Measurements from ENCODE around the gene C4orf17.

C4orf17 gene

GRCh38 chr4:99591757-99592156 is 80.9 kb downstream of the C4orf17 start:
- H3K4me1 Mint-ChIP-seq, result no peaks in the 10 kb centered on the region
- H3K36me3 Mint-ChIP-seq (ENCODE audit: insufficient read depth), result no peaks in the 10 kb centered on the region
- no peak for ATAC-seq (replicated peaks; ENCODE audit: extremely low read depth, poor library complexity, severe bottlenecking)
- H3K27ac Mint-ChIP-seq (ENCODE audit: low read depth), result no peak overlapping the region
- H3K9me3 Mint-ChIP-seq, result no peaks in the 10 kb centered on the region
- peaks cover 13% of the 10 kb centered on the region for H3K27me3 Mint-ChIP-seq
- DNase-seq (ENCODE audit: low spot score in 2 of 2), result no peak
- no peak overlapping the region for H3K4me3 Mint-ChIP-seq

Measured in central memory CD8-positive, alpha-beta T cell (primary cell).